K562 (cell line): Measurements from ENCODE around the gene GMDS. TPM values are rescaled to one million over a fixed set of nuclear protein-coding genes. Genes with fewer than 3 reads are reported as not detected.

Source experiments
- ATAC-seq: fragments of 200-7000 bp; cut with Tn5 transposase; 3 replicates; pipeline ENCODE4 v1.9.1; 2020; ENCODE audit warnings: moderate library complexity
- BruUV-seq: library from RNA; stranded (reverse); fragments of 400-500 nt; replicated peaks from 2 replicates; lab custom pipeline; 2021; lab: Mats Ljungman, UMichigan
- CTCF ChIA-PET: fragments of 300-600 bp; formaldehyde crosslinking; extraction: SDS; loops from one replicate; lab custom pipeline; 2021; ENCODE audit warnings: low intra/inter-chr PET ratio; lab: Yijun Ruan, JAX
- POLR2A ChIA-PET: fragments of 300-600, 350-650 bp; sonication (Branson Sonifier 250); formaldehyde crosslinking; extraction: SDS; loops from one replicate; lab custom pipeline; 2021; ENCODE audit warnings: antibody characterized with exemption, inconsistent platforms; lab: Yijun Ruan, JAX
- DNase-seq, 4 experiments: peaks; one replicate each; pipeline versions ENCODE4 v3.0.0 to v3.0.0-alpha.2; 2011 to 2018; ENCODE audit warnings: low spot score in 3 of 4, mixed read lengths in 3 of 4; ENCODE audit errors: extremely low read depth in 1 of 4
- FAIRE-seq: peaks from 2 replicates; lab custom pipeline; 2011; peaks lifted over from hg19 to GRCh38; lab: Jason Lieb, UNC
- H2AFZ ChIP-seq: 2 replicates; pipeline ENCODE4 v1.6.0; 2011; ENCODE audit warnings: low read depth, low read length, control low read depth, inconsistent platforms
- H3K27ac ChIP-seq: fragments of 200-600 bp; 3 replicates; pipeline ENCODE4 v1.8.0; 2011; ENCODE audit warnings: low read depth, mild to moderate bottlenecking, control low read depth, inconsistent platforms, low read length, moderate library complexity, mixed read lengths; ENCODE audit errors: extremely low read depth
- H3K27me3 ChIP-seq, 2 experiments: fragments of 300-600 bp in 1 of 2; 2 replicates in 1 of 2; 3 replicates in 1 of 2; pipeline versions ENCODE4 v1.6.0 to v1.8.0; 2011; ENCODE audit warnings: inconsistent platforms in 2 of 2, low read length in 2 of 2, mild to moderate bottlenecking in 1 of 2, mixed read lengths in 1 of 2, moderate library complexity in 1 of 2; ENCODE audit not compliant: control insufficient read depth in 2 of 2, insufficient read depth in 2 of 2
- H3K36me3 ChIP-seq: fragments of 300-600 bp; 3 replicates; pipeline ENCODE4 v1.8.0; 2011; ENCODE audit warnings: mild to moderate bottlenecking, low read length, inconsistent platforms; ENCODE audit not compliant: control insufficient read depth, insufficient read depth
- H3K4me1 ChIP-seq, 2 experiments: fragments of 200-600 bp in 1 of 2; replicated peaks in 1 of 2; 2 replicates in 1 of 2; 3 replicates in 1 of 2; pipeline versions ENCODE4 v1.5.1 to v1.8.0; 2011; ENCODE audit warnings: inconsistent platforms in 2 of 2, low read length in 2 of 2, mild to moderate bottlenecking in 1 of 2, mixed read lengths in 1 of 2, moderate library complexity in 1 of 2; ENCODE audit not compliant: control insufficient read depth in 2 of 2, insufficient read depth in 2 of 2
- H3K4me2 ChIP-seq: 2 replicates; pipeline ENCODE4 v1.6.1; 2011; ENCODE audit warnings: low read length, control low read depth, inconsistent platforms, mixed read lengths; ENCODE audit not compliant: insufficient read depth
- H3K4me3 ChIP-seq: fragments of 200-600 bp; sonication (generic), shearing (Covaris generic); 2 replicates; pipeline ENCODE4 v1.5.1; 2016; ENCODE audit warnings: control low read depth, inconsistent platforms
- H3K79me2 ChIP-seq: fragments of 200-600 bp; 3 replicates; pipeline ENCODE4 v1.8.0; 2011; ENCODE audit warnings: low read length, inconsistent platforms; ENCODE audit not compliant: control insufficient read depth, insufficient read depth
- H3K9ac ChIP-seq, 2 experiments: 2 replicates each; pipeline versions ENCODE4 v1.6.0 to v1.6.1; 2011; ENCODE audit warnings: low read depth in 2 of 2, low read length in 2 of 2, control low read depth in 1 of 2, inconsistent platforms in 1 of 2, mild to moderate bottlenecking in 1 of 2, mixed read lengths in 1 of 2; ENCODE audit not compliant: insufficient read depth in 1 of 2
- H3K9me1 ChIP-seq: one replicate; pipeline ENCODE4 v1.6.0; 2011; ENCODE audit warnings: inconsistent platforms, mild to moderate bottlenecking, low read length, moderate library complexity; ENCODE audit not compliant: control insufficient read depth, insufficient read depth
- H3K9me3 ChIP-seq: replicated peaks from 2 replicates; pipeline ENCODE4 v1.5.1; 2011; ENCODE audit warnings: low read depth, low read length, inconsistent platforms; ENCODE audit not compliant: control insufficient read depth, insufficient read depth
- H4K20me1 ChIP-seq: replicated peaks from 2 replicates; pipeline ENCODE4 v1.6.1; 2011; ENCODE audit warnings: low read length, inconsistent platforms, mixed read lengths; ENCODE audit not compliant: control insufficient read depth, insufficient read depth
- ARID2 ChIP-seq: fragments of 450-650 bp; IDR thresholded peaks from 2 replicates; pipeline ENCODE4 v1.6.1; 2017; ENCODE audit warnings: antibody characterized with exemption, mild to moderate bottlenecking
- BHLHE40 ChIP-seq: IDR thresholded peaks from 2 replicates; pipeline ENCODE4 v1.6.1; 2011; ENCODE audit warnings: low read length, improper control_type of control experiment
- NCOA4 ChIP-seq: fragments of 450-650 bp; IDR thresholded peaks from 2 replicates; pipeline ENCODE4 v1.6.1; 2018; ENCODE audit warnings: mild to moderate bottlenecking; ENCODE audit not compliant: partially characterized antibody
- SMAD2 ChIP-seq: fragments of 150-350 bp; IDR thresholded peaks from 2 replicates; pipeline ENCODE4 v1.6.1; 2014; ENCODE audit warnings: low read depth, mild to moderate bottlenecking, low read length
- SOX6 ChIP-seq: fragments of 450-650 bp; IDR thresholded peaks from 2 replicates; pipeline ENCODE4 v1.6.1; 2014; ENCODE audit warnings: mild to moderate bottlenecking
- TEAD2 ChIP-seq: fragments of 450-650 bp; IDR thresholded peaks from 2 replicates; pipeline ENCODE4 v1.6.1; 2016; ENCODE audit warnings: missing genetic modification characterization, control low read depth, missing compliant biosample characterization
- TSHZ1 ChIP-seq: fragments of 250-450 bp; sonication (Bioruptor Pico); IDR thresholded peaks from 2 replicates; pipeline ENCODE4 v1.4.0; 2020; ENCODE audit warnings: mild to moderate bottlenecking, moderate library complexity
- ZNF184 ChIP-seq: sonication (generic); formaldehyde crosslinking; IDR thresholded peaks from 2 replicates; pipeline ENCODE4 v1.5.0; 2020; ENCODE audit warnings: missing genetic modification reagents
- ZNF282 ChIP-seq: sonication (generic); formaldehyde crosslinking; IDR thresholded peaks from 2 replicates; pipeline ENCODE4 v1.8.1; 2023; ENCODE audit warnings: missing genetic modification reagents
- ZNF507 ChIP-seq: conservative IDR thresholded peaks from 2 replicates; pipeline ENCODE4 v1.6.1; 2017; ENCODE audit warnings: missing genetic modification characterization, missing compliant biosample characterization
- WGBS: fragments of 100-300 bp; shearing (Covaris generic); methylation state at CpG from one replicate; pipeline ENCODE4 v1.1.6; 2016; ENCODE audit warnings: low coverage, mixed read lengths; ENCODE audit not compliant: insufficient coverage; ENCODE audit errors: missing lambda C conversion rate; 5-methylcytosine and 5-hydroxymethylcytosine counted together
- in situ Hi-C: fragments of 300-500 bp; cut with MboI; formaldehyde crosslinking; loops from 4 replicates; pipeline ENCODE4 v1.15.0; 2018; ENCODE audit warnings: inconsistent platforms, mixed read lengths
- intact Hi-C: fragments of 100-400 bp; cut with micrococcal nuclease; formaldehyde crosslinking; loops from 2 replicates; pipeline ENCODE4 v1.14.2; 2022
- polyA plus RNA-seq, 8 experiments: library from polyadenylated mRNA; depleted of rRNA in 4 of 8; stranded (reverse) in 5 of 8; unstranded in 3 of 8; fragments of >200 nt; fragmentation: Nextera tagmentation in 2 of 8; fragmentation: Illumina TruSeq in 1 of 8; extraction: Ambion mirVana in 2 of 8; extraction: Trizol in 1 of 8; gene quantifications; 2 replicates each; pipeline versions ENCODE4 v1.2.1 to v1.2.3, GENCODE V29; 2011 to 2014; ENCODE audit warnings: inconsistent platforms in 1 of 8, missing spikeins in 1 of 8
- total RNA-seq, 7 experiments: library from RNA; depleted of rRNA in 6 of 7; stranded (reverse); fragments of >200 nt in 6 of 7; fragmentation: Illumina TruSeq in 2 of 7; extraction: Trizol in 2 of 7; gene quantifications; 2 replicates each; pipeline versions ENCODE4 v1.2.1 to v1.2.3, GENCODE V29; 2011 to 2021; ENCODE audit warnings: low replicate concordance in 1 of 7
- TF ChIP-seq, protein P1 (sequence below): IDR thresholded peaks from 2 replicates; pipeline ENCODE4 v1.6.1; 2016; ENCODE audit warnings: missing genetic modification characterization, missing compliant biosample characterization

Gene GMDS
- total and polyA plus RNA-seq, 9 of the 15 experiments (the other 6 are each of a cell fraction or from before 2014, with no cell fraction given), result 0.48 to 31.8 (median 13.4) TPM

- Histone ChIP-seq H3K79me2 (no peaks in the 10 kb centered on the region), H3K4me3 (no peak overlapping the region), H3K9me3 (no peaks in the 10 kb centered on the region), H3K9me1 (no peaks in the 10 kb centered on the region), H3K9ac (no peak overlapping the region), H3K27ac (no peak overlapping the region), H3K36me3 (no peaks in the 10 kb centered on the region), H4K20me1 (peaks cover 8% of the 10 kb centered on the region; the same call in 1 of the 2 replicates), H2AFZ (no peak overlapping the region), H3K4me2 (no peak overlapping the region), H3K4me1 (no peaks in the 10 kb centered on the region; a peak in 1 of 5 replicates), H3K27me3 (peaks cover 6 to 13% of the 10 kb centered on the region in 2 experiments; a peak in 4 of 5 replicates)
- TF ChIP-seq ZNF507 (tag) (no peak), SOX6 (no peak), ARID2 (no peak), NCOA4 (no peak), ZNF184 (no peak), TSHZ1 (no peak), BHLHE40 (no peak), ZNF282 (CRISPR knock-in tag) (no peak), SMAD2 (no peak), TEAD2 (tag) (no peak)
- TF ChIP-seq, protein P1, sequence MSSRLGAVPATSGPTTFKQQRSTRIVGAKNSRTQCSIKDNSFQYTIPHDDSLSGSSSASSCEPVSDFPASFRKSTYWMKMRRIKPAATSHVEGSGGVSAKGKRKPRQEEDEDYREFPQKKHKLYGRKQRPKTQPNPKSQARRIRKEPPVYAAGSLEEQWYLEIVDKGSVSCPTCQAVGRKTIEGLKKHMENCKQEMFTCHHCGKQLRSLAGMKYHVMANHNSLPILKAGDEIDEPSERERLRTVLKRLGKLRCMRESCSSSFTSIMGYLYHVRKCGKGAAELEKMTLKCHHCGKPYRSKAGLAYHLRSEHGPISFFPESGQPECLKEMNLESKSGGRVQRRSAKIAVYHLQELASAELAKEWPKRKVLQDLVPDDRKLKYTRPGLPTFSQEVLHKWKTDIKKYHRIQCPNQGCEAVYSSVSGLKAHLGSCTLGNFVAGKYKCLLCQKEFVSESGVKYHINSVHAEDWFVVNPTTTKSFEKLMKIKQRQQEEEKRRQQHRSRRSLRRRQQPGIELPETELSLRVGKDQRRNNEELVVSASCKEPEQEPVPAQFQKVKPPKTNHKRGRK (tag), result no peak
- DNase-seq, result no peak
- no TSS peak for BruUV-seq
- ChIA-PET POLR2A (interaction anchor here (1.7 kb wide), 1 partner anchor 11 kb away, joined by 3 read pairs; no protein-coding TSS in a partner anchor), CTCF (no interaction called here)
- in situ Hi-C loops, result no loop called here
- intact Hi-C loops, result no loop called here
- no peak for ATAC-seq
- FAIRE-seq, result no peak
- WGBS, result 9% methylated on average over 5 of the region's 5 CpGs
Measured at GRCh38 chr6:2147261-2147660, 98.1 kb downstream of the GMDS start.
